Hepatocyte (in vitro differentiated cells): Measurements from ENCODE around the gene DLGAP3. TPM values are rescaled to one million over a fixed set of nuclear protein-coding genes. Genes with fewer than 3 reads are reported as not detected.

Experiments
- DNase-seq: peaks from one replicate; pipeline ENCODE4 v3.0.0-alpha.2; 2016; ENCODE audit warnings: low spot score
- H2AFZ ChIP-seq: fragments of 200-600 bp; sonication (generic); 2 replicates; pipeline ENCODE4 v1.6.0; 2016; ENCODE audit warnings: antibody characterized with exemption, mild to moderate bottlenecking
- H3K27ac ChIP-seq: fragments of 200-600 bp; sonication (generic); 2 replicates; pipeline ENCODE4 v1.5.1; 2016; ENCODE audit warnings: mild to moderate bottlenecking
- H3K27me3 ChIP-seq: fragments of 200-600 bp; sonication (generic); 2 replicates; pipeline ENCODE4 v1.6.1; 2016
- H3K36me3 ChIP-seq: fragments of 200-600 bp; sonication (generic); replicated peaks from 2 replicates; pipeline ENCODE4 v1.5.1; 2016; ENCODE audit warnings: low read depth; ENCODE audit not compliant: insufficient read depth
- H3K4me1 ChIP-seq: fragments of 200-600 bp; sonication (generic); 2 replicates; pipeline ENCODE4 v1.5.1; 2016; ENCODE audit warnings: mild to moderate bottlenecking, moderate library complexity; ENCODE audit not compliant: insufficient read depth
- H3K4me2 ChIP-seq: fragments of 200-600 bp; sonication (generic); 2 replicates; pipeline ENCODE4 v1.6.0; 2016
- H3K4me3 ChIP-seq: fragments of 200-600 bp; sonication (generic); 2 replicates; pipeline ENCODE4 v1.5.1; 2016; ENCODE audit warnings: mild to moderate bottlenecking
- H3K79me2 ChIP-seq: fragments of 200-600 bp; sonication (generic); 2 replicates; pipeline ENCODE4 v1.6.0; 2017; ENCODE audit warnings: mild to moderate bottlenecking
- H3K9me2 ChIP-seq: fragments of 200-600 bp; sonication (generic); replicated peaks from 2 replicates; pipeline ENCODE4 v1.6.0; 2017; ENCODE audit warnings: mild to moderate bottlenecking; ENCODE audit not compliant: insufficient read depth
- H3K9me3 ChIP-seq: fragments of 200-600 bp; sonication (generic); 2 replicates; pipeline ENCODE4 v1.5.1; 2016; ENCODE audit warnings: low read depth, mild to moderate bottlenecking
- H4K20me1 ChIP-seq: fragments of 200-600 bp; sonication (generic); 2 replicates; pipeline ENCODE4 v1.6.0; 2016; ENCODE audit warnings: mild to moderate bottlenecking; ENCODE audit not compliant: insufficient read depth, poor library complexity, severe bottlenecking
- EZH2 ChIP-seq: fragments of 200-600 bp; sonication (generic); IDR thresholded peaks from 2 replicates; pipeline ENCODE4 v1.6.1; 2016; ENCODE audit warnings: antibody characterized with exemption, mild to moderate bottlenecking, borderline replicate concordance
- EZH2phosphoT487 ChIP-seq: fragments of 200-600 bp; sonication (generic); IDR thresholded peaks from one replicate; pipeline ENCODE4 v1.6.1; 2018; ENCODE audit warnings: antibody characterized with exemption, mild to moderate bottlenecking, low read depth, moderate library complexity; ENCODE audit not compliant: unreplicated experiment, severe bottlenecking
- WGBS: methylation state at CpG from one replicate; pipeline ENCODE4 v1.1.6; 2016; ENCODE audit warnings: low lambda C conversion rate; ENCODE audit errors: missing lambda C conversion rate; 5-methylcytosine and 5-hydroxymethylcytosine counted together
- polyA plus RNA-seq: library from polyadenylated mRNA; unstranded; fragments of >200 nt; fragmentation: Nextera tagmentation; extraction: Ambion mirVana; gene quantifications from 2 replicates; pipeline ENCODE4 v1.2.1, GENCODE V29; 2016
- total RNA-seq: library from RNA; depleted of rRNA; stranded (reverse); fragments of >200 nt; gene quantifications from 2 replicates; pipeline ENCODE4 v1.2.3, GENCODE V29; 2014
- TF ChIP-seq, protein P1 (sequence below): fragments of 200-600 bp; sonication (generic); IDR thresholded peaks from 2 replicates; pipeline ENCODE4 v1.5.1; 2016; ENCODE audit warnings: antibody characterized with exemption, mild to moderate bottlenecking; ENCODE audit not compliant: poor library complexity

The DLGAP3 gene
- total and polyA plus RNA-seq, 2 experiments from 2014 or later: 0.33 to 1.0 TPM

- Histone ChIP-seq H3K9me2 (no peaks in the 10 kb centered on the region), H3K36me3 (no peaks in the 10 kb centered on the region), H4K20me1 (no peaks in the 10 kb centered on the region), H2AFZ (no peak overlapping the region), H3K27me3 (no peaks in the 10 kb centered on the region), H3K27ac (peak overlapping the region; percentile 51), H3K9me3 (no peaks in the 10 kb centered on the region), H3K79me2 (no peaks in the 10 kb centered on the region), H3K4me2 (peak overlapping the region; percentile 9), H3K4me3 (no peak overlapping the region), H3K4me1 (peaks cover 18% of the 10 kb centered on the region)
- WGBS: 38% methylated on average over 14 of the region's 14 CpGs
- DNase-seq: no peak
- TF ChIP-seq EZH2phosphoT487 (no peak), EZH2 (no peak)
- TF ChIP-seq, protein P1, sequence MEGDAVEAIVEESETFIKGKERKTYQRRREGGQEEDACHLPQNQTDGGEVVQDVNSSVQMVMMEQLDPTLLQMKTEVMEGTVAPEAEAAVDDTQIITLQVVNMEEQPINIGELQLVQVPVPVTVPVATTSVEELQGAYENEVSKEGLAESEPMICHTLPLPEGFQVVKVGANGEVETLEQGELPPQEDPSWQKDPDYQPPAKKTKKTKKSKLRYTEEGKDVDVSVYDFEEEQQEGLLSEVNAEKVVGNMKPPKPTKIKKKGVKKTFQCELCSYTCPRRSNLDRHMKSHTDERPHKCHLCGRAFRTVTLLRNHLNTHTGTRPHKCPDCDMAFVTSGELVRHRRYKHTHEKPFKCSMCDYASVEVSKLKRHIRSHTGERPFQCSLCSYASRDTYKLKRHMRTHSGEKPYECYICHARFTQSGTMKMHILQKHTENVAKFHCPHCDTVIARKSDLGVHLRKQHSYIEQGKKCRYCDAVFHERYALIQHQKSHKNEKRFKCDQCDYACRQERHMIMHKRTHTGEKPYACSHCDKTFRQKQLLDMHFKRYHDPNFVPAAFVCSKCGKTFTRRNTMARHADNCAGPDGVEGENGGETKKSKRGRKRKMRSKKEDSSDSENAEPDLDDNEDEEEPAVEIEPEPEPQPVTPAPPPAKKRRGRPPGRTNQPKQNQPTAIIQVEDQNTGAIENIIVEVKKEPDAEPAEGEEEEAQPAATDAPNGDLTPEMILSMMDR: no peak
Observed at GRCh38 chr1:34843392-34844251, 85.8 kb downstream of the DLGAP3 start.

DNA sequence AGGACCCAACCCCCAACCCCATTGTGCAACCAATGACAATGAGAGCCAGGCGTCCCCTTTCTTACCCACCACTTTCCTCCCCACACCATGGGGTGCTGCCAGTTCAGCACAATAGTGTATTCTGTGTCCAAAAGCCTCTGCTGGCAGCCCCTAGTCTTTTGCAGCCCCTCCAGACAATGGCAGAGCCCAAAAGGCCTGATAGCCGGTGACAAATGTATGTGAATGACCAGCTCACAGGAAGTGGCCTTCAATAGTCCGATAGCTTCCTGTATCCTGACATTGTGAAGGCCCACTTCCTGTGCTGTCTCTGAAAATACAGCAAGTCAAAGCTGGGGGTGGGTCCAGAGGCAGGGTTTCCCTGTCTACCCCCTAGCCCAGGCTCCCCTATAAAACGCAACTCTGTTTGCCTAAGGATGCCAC, 86.5 kb downstream of the DLGAP3 start:
- H3K4me3 ChIP-seq: no peak overlapping the region
- no peak overlapping the region for H3K4me2 ChIP-seq
- H3K9me3 ChIP-seq: no peaks in the 10 kb centered on the region
- no peaks in the 10 kb centered on the region for H3K9me2 ChIP-seq
- 81% methylated on average over 4 of the region's 4 CpGs for WGBS
- TF ChIP-seq, protein P1: no peak
- TF ChIP-seq EZH2phosphoT487 (no peak), EZH2 (no peak)
- no peak for DNase-seq
- no peak overlapping the region for H2AFZ ChIP-seq
- H3K27ac ChIP-seq: peak overlapping the region; percentile 51
- H4K20me1 ChIP-seq: no peaks in the 10 kb centered on the region
- H3K27me3 ChIP-seq: no peaks in the 10 kb centered on the region
- H3K36me3 ChIP-seq: no peaks in the 10 kb centered on the region
- peaks cover 18% of the 10 kb centered on the region for H3K4me1 ChIP-seq
- H3K79me2 ChIP-seq: no peaks in the 10 kb centered on the region

GRCh38 chr1:34842073-34842472, 87.4 kb downstream of the DLGAP3 start:
- TF ChIP-seq EZH2phosphoT487 (no peak), EZH2 (no peak)
- TF ChIP-seq, protein P1: no peak
- Histone ChIP-seq H4K20me1 (no peaks in the 10 kb centered on the region), H2AFZ (no peak overlapping the region), H3K27ac (no peak overlapping the region), H3K79me2 (no peaks in the 10 kb centered on the region), H3K9me2 (no peaks in the 10 kb centered on the region), H3K9me3 (no peaks in the 10 kb centered on the region), H3K4me2 (no peak overlapping the region), H3K36me3 (no peaks in the 10 kb centered on the region), H3K4me3 (no peak overlapping the region), H3K27me3 (no peaks in the 10 kb centered on the region), H3K4me1 (peaks cover 18% of the 10 kb centered on the region)
- WGBS: 68% methylated on average over 3 of the region's 3 CpGs
- DNase-seq: no peak
